Activated CD4-positive, alpha-beta T cell treated with anti-CD3 and anti-CD28 coated beads, Interleukin-2, amount 50 U/mL, for 24 hours (primary cell): ENCODE results near the gene SPRED3.
"Not testable (repeated sequence)": the region's sequence is repeated elsewhere in the genome, so short reads cannot be mapped to it uniquely, and the experiment has no call there.

ENCODE experiments used
- DNase-seq, 2 donors: peaks; one replicate each; pipeline ENCODE4 v3.0.0-alpha.2; 2020; ENCODE audit warnings: low read depth in 1 of 2, low spot score in 1 of 2

Gene SPRED3, protein sequence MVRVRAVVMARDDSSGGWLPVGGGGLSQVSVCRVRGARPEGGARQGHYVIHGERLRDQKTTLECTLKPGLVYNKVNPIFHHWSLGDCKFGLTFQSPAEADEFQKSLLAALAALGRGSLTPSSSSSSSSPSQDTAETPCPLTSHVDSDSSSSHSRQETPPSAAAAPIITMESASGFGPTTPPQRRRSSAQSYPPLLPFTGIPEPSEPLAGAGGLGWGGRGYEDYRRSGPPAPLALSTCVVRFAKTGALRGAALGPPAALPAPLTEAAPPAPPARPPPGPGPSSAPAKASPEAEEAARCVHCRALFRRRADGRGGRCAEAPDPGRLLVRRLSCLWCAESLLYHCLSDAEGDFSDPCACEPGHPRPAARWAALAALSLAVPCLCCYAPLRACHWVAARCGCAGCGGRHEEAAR

DNA sequence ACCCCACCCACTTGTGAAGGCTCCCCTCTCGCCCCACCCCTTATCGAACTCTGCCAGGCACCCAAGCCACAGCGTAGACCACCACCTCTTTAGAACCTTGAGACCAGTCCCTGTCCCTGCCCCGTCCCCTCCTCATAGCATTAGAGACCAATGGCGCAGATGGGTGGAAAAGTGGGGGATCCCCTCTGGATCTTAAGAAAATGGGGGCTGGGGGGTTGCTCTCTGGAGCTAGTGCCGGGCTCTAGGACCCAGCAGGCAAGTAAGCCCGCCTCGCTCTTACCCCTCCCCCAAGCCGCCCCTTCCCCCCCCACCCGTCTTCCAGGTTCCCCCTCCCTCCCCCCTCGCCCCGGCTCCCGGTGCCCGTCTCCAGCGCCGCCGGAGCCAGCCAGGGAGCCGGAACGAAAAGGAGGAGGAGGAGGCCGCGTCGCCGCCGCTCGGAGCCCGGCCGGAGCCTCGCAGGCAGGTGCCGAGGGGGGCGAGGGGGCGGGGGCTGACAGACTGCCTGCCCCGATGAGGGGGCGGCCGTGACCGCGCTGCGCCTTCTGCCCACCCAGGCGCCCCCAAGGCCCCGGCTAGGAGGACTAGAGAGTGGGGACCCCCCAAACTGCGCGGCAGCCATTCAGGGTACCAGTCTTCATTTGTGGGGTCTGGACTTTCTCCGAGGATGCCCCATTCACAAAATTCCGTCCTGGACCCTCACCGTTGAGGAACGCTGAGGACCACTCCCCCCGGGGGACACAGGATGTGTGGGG, at the start of gene SPRED3:
TSS of gene SPRED3 (plus strand) at position 349 of the 752 bp plus-strand sequence. CDS start 1,606 bp downstream, outside the sequence.
- DNase-seq: no peak

DNA sequence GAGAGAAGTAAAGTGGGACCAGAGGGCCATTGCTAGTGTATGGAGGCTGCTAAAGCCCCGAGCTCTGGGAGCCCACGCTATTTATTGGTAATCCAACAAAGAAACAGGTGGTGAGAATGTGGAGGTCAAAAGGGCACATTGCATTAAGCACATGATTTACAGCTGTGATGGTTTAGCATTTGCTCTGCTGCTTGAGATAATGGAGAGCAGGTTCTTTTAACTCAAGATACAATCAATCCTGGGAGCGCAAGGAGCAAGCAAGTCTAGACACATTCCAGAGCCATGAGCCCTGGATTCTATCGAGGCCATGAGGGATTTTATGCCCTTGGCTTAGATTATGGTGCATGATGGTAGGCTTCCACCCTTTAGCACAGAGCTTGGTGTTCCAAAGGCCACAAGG, 49.5 kb upstream of the SPRED3 start:
- DNase-seq: not testable (repeated sequence)

DNA sequence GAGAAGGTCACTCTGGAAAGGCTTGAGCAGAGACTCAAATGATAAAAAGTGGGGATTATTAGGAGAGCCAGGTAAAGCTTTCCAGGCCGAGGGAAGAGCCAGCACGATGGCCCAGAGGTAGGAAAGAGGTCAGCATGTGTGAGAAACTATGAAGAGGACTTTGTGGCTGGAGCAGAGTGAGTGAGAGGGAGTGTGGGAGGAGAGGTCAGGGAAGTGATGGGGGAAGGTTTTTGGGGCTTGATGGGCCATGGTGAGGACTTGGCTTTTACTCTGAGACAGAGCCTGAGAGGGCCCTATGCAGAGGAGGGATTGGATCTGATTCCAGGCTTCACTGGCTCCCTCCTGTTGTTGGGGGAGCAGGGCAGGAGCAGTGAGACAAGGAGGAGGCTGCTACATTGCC, 47.6 kb upstream of the SPRED3 start:
- DNase-seq: no peak

DNA sequence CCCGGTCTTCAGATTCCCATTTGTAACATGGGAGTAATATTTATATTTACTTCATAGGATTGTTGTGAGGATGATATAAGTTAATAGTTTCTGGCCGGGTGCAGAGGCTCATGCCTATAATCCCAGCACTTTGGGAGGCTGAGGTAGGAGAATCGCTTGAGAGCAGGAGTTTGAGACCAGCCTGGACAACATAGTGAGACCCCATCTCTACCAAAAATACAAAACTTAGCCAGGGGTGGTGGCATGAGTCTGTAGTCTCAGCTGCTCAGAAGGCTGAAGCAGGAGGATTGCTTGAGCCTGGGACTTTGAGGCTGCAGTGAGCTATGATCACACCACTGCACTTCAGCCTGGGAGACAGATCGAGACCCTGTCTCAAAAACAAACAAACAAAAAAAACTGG, 41.7 kb upstream of the SPRED3 start:
- DNase-seq: no peak

DNA sequence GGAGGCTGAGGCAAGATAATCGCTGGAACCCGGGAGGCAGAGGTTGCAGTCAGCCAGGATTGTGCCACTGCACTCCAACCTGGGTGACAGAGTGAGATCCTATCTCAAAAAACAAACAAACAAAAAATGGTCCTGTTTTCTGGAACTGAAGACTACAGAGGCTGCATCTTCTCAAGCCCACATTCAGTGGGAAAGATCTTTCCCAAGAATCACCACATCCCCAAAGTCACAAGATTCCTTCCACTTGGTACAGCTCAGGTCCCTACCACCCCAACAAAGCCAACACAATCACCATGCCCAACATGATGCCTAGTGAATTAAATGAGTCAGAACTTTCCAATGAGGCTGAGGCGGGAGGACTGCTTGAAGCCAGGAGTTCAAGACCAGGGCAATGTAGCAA, 37.6 kb upstream of the SPRED3 start:
- DNase-seq: no peak

DNA sequence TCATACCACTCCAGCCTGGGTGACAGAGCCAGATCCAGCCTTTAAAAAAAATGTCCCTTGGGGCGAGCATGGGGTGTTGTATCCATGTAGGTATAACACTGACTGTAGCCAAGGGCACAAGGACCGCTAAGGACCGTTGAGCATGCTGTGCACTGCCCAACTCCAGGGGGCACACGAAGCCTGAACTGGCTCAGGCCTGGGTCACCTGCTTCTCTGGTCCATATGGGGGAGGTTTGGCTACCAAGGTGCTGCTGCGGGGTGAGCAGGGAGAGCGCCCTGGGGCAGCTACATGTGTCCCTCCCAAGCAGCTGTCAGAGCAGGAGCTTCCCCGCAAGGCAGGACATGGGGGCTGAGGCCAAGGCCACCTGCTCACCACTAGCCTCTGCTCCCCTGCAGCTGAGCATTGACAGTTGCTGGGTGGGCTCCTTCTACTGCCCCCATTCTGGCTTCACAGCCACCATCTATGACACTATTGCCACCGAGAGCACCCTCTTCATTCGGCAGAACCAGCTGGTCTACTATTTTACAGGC, 36.6 kb upstream of the SPRED3 start:
- DNase-seq: no peak

DNA sequence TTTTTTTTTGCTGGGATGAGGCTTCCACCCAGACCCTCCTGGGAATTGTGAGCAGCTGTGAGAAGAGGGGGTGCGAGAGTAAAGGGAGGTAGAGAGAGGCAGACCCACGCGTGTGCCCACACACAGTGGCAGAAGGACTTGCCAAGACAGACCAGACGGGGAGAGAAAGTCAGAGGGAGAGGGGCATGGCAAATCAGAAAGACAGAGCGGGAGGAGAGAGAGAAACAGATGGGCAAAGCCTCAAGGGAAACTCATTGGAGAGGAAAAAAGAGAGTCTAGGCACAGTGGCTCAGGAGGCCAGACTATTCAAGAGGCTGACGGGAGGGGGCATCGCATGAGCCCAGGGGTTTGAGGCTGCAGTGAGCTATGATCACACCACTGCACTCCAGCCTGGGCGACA, 35.9 kb upstream of the SPRED3 start:
- no peak for DNase-seq

DNA sequence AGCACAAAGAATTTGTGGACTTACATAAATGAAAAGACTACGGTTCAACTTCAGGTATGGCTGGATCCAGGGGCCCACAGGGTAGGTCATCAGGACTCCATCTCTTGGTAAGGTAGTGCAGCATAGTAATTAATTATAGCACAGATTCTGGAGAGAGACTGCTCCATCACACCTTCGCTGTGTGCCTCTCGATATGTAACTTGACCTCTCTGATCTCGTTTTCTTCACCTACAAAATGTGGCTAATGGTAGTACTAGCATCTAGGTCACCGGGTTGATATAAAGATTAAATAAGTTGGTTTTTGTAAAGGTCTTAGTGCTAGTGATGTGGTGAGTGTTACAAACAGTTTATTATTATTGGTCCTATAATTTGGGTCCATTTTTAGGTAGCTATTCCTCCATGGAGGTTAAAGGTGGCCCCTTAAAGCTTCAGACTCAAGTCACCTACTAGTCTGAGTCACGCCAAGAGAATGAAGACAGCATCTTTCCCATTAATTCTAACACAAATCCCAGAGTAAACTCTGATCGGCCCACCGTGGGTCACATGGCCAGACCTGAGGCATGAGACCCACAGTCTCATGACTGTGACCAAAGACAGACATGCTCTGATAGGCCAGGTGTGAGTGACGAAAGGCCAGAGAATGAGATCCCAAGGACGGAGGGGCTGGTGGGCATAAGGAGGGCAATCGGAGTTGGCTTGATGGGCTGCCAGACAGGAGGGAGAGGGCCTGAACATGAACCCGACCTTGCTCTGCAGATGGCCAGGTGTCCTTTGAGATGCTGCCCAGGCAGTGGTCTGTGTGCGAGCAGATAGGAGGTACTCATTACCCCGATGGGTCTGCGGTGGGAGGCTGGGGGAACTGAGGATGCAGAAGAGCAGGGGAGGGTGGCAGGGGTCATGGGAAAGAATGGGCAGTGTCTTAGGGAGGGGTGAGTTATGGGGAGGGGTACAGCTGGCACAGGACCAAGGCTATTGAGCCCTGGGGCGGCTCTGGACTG, 32.5 kb upstream of the SPRED3 start:
- no peak for DNase-seq

DNA sequence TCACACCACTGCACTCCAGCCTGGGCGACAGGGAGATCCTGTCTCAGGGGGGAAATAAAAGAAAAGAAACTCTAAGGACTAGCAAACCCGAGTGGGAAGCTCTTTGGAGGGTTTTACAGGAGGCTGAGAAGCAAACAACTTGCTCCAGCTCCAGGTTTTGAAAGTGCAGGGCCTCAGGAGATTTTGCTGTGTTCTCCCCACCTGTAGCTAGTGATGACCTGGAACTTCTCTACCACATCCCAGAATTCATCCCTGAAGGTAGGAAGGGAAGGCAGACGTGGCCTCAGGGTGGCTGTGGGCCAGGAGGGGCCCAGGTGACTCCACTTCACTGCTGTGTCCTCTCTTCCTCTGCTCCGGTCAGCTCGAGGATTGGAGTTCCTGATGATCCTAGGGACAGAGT, 30.4 kb upstream of the SPRED3 start:
- DNase-seq: no peak

DNA sequence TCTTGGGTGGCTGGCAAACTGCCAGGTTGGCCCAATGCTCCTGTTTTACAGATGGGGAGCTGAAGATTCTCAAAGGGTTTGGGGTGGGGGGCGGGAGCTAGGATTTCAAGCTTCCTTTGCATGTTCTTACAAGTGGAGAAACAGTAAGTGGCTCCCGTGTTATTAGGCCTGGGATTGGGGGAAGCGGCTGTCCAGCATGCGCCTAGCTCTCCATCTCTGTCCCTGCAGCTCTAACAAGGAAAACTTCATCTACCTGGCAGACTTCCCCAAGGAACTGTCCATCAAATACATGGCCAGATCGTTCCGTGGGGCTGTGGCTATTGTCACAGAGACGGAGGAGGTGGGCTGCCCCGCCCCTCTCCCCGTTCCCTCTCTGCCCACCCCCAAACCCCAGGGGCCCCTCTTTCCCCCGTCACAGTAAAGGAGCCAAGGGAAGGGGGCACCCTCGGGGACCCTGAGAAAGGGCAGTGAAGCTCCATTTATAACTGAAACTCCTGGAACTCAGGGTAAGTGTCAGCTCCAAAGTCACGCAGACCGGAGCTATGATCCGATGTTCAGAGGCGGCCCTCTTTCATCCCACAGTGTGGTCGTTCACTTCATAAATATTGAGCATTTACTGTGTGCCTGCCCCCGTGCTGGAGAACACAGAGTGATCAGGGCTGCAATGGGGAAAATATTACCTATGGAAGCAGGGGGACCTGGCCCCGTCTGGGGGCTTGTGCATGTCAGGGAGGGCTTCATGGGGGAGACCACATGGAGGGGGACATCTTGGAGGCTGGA, 29.1 kb upstream of the SPRED3 start:
- DNase-seq: no peak

DNA sequence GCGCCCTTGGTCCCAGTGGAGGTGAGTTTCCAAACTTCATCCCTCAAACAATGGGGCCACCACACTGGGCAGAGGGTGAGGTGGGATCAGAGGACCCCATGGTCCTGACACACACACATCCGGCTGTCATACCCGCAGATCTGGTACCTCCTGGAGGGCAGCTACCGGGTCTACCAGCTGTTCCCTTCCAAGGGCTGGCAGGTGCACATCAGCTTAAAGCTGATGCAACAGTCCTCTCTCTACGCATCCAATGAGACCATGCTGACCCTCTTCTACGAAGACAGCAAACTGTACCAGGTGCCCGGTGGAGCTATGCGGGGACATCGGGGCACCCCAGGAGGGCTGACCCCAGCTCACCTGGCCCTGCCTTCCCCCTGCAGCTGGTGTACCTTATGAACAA, 28.1 kb upstream of the SPRED3 start:
- no peak for DNase-seq

DNA sequence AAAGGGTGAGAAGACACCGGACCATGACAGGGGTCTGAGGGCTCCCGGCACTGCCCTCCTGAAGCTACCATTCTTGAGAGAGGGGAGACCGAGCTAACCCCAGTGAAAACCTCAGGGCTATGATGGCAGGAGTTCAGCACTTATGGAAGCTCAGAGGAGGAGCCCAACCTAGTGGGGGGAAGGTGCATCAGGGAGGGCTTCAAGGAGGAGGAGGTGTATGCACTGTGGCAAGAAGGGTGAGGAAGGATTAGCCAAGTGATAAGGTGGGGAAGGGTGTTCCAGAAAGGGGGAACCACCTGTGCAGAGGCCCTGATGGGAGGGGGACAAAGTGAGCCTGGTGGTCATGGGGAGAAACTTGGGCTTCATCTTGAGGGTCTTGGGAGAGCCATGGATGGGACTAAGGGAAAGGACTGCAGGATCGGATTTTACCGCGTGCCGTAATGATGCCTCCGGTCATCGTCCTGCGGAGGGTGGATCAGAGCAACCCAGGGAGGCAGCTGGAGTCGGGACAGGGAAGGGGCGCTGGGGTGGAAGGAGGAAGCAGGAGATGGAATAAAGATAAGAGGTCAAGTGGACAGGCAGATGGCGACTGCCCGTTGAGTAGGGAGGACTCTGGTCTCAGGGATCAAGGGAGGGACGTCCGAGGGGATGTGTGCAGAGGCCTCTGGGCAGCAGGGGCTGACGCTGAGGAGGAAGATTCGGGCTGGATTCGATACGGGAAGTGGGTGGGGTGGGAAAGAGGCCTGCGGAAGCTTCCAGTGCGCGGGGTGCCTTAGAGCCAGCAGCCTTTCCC, 27.5 kb upstream of the SPRED3 start:
- no peak for DNase-seq

DNA sequence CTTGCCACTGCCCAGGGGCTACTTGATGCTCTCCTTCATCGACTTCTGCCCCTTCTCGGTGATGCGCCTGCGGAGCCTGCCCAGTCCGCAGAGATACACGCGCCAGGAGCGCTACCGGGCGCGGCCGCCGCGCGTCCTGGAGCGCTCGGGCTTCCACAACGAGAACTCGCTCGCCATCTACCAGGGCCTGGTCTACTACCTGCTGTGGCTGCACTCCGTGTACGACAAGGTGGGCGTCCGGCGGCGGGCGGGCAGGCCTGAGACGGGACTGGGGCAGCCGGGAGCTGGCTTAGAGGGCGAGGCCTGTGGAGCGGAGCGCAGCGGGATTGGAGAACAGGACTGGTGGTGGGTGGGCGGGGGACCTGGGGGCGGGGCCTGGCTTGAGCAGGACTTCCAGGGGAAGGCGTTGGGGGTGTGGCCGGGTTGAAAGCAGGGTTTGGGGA, 26.8 kb upstream of the SPRED3 start:
- DNase-seq: peak; percentile 34 to 48

DNA sequence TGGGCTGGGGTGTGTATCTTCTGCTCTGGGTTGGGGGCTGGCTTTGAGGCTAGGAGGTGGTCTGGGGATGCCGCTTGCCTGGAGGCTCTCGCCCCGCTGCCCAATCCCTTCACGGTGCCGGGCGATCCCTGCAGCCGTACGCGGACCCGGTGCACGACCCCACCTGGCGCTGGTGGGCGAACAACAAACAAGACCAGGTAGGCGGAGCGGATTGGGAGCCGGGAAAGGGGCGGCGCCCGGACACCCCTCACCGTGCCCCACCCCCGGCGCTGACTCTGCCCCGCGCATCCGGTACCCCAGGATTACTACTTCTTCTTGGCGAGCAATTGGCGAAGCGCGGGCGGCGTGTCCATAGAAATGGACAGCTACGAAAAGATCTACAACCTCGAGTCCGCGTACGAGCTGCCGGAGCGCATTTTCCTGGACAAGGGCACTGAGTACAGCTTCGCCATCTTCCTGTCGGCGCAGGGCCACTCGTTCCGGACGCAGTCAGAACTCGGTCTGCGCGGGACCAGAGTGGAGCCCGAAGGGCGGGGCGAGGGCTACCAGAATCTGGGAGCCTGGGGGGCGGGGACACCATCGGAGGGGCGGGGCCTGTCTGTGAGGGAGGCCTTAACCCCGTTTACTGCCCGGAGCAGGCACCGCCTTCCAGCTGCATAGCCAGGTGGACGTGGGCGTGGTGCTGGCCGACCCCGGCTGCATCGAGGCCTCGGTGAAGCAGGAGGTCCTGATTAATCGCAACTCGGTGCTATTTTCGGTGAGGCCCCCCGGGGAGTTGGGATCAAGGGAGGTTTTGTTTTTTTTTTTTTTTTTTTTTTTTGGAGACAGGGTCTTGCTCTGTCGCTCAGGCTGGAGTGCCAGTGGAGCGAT, 26.2 kb upstream of the SPRED3 start:
- DNase-seq: peak; percentile 50 to 68

DNA sequence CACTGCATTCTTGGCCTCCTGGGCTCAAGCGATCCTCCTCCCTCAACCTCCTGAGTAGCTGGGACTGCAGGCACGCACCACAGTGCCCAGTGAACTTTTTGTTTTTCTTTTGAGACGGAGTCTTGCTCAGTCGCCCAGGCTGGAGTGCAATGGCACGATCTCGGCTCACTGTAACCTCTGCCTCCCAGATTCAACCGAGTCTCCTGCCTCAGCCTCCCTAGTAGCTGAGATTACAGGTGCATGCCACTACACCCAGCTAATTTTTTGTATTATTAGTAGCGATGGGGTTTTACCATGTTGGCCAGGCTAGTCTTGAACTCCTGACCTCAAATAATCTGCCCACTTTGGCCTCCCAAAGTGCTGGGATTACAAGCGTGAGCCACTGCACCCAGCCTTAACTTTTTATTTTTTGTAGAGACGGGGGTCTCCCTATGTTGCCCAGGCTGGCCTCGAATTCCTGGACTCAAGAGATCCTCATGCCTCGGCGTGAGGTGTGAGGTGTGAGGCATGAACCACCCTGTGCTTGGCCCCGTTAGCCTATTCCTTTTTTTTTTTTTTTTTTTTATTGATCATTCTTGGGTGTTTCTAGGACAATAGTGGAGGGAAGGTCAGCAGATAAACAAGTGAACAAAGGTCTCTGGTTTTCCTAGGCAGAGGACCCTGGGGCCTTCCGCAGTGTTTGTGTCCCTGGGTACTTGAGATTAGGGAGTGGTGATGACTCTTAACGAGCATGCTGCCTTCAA, 25.4 kb upstream of the SPRED3 start:
- DNase-seq: not testable (repeated sequence)

DNA sequence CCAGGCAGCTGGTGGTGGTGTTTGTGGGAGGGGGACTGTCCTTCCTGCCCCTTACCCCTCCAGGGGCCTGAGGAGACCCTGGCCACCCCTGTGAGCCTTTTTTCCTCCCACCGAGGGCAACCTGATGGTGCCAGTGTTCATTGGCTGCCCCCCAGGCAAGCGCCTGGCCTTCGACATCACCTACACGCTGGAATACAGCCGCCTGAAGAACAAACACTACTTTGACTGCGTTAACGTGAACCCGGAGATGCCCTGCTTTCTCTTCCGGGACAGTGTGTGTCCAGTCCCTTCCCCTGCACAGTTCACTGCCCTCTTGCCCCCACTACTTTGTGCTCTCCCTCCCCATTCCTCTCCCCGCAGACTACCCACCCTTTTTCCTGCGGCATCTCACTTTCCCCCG, 21.5 kb upstream of the SPRED3 start:
- DNase-seq: no peak

DNA sequence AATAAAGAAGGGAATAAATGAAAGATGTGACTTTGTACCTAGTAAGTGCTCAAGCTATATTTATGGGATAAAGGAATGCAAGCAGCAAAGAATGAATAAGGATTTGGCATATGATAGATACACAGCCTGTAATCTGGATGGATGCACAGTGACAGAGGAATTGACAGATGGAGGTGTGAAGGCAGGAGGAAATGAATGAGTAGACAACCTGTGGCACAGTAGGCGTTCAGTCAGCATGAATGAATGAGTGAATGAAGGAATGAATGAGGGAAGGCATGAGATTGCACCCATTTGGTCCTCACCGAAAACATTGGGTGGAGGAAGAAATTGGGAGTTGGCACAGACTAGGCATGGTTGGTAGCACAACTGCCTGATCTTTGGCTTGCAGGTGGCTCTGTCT, 18.9 kb upstream of the SPRED3 start:
- no peak for DNase-seq

DNA sequence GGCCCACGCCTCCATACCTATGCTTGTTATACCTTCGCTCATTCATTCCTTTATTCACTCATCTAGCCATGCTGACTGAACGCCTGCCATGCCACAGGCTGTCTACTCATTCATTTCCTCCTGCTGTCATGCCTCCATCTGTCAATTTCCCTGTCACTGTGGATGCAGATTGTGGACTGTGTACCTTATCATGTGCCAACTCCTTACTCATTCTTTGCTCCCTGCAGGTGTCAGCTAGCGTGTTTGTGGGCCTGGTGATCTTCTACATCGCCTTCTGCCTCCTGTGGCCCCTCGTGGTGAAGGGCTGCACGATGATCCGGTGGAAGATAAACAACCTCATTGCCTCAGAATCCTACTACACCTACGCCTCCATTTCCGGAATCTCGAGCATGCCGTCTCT, 18.2 kb upstream of the SPRED3 start:
- no peak for DNase-seq
